Osteoblast (primary cell): Measurements from ENCODE around the gene MC1R. TPM values are rescaled to one million over a fixed set of nuclear protein-coding genes. Genes with fewer than 3 reads are reported as not detected.

Experiments used
- DNase-seq: peaks from one replicate; pipeline ENCODE4 v3.0.0; 2011; ENCODE audit warnings: low spot score, mixed read lengths; ENCODE audit not compliant: insufficient read length; ENCODE audit errors: missing footprints
- H2AFZ ChIP-seq: 2 replicates; pipeline ENCODE4 v1.6.0; 2011; ENCODE audit warnings: mild to moderate bottlenecking, low read length
- H3K27ac ChIP-seq: 2 replicates; pipeline ENCODE4 v1.5.1; 2011; ENCODE audit warnings: mild to moderate bottlenecking, low read depth, low read length, moderate library complexity
- H3K27me3 ChIP-seq: 2 replicates; pipeline ENCODE4 v1.6.0; 2012; ENCODE audit warnings: mild to moderate bottlenecking, control low read depth, inconsistent platforms, low read length, moderate library complexity; ENCODE audit not compliant: insufficient read depth
- H3K36me3 ChIP-seq: 2 replicates; pipeline ENCODE4 v1.5.1; 2011; ENCODE audit warnings: mild to moderate bottlenecking, low read length, control low read depth, moderate library complexity; ENCODE audit not compliant: insufficient read depth
- H3K4me1 ChIP-seq: 2 replicates; pipeline ENCODE4 v1.5.1; 2011; ENCODE audit warnings: mild to moderate bottlenecking, low read length, control low read depth, moderate library complexity; ENCODE audit not compliant: insufficient read depth
- H3K4me2 ChIP-seq: 2 replicates; pipeline ENCODE4 v1.6.0; 2011; ENCODE audit warnings: mild to moderate bottlenecking, low read length; ENCODE audit not compliant: insufficient read depth
- H3K4me3 ChIP-seq: fragments of 200-600 bp; sonication (generic); 3 replicates; pipeline ENCODE4 v1.5.1; 2012; ENCODE audit warnings: mild to moderate bottlenecking, low read length, inconsistent platforms; ENCODE audit not compliant: insufficient read depth
- H3K79me2 ChIP-seq: 2 replicates; pipeline ENCODE4 v1.6.0; 2012; ENCODE audit warnings: mild to moderate bottlenecking, low read length, control low read depth, inconsistent platforms; ENCODE audit not compliant: insufficient read depth
- H3K9me3 ChIP-seq: 2 replicates; pipeline ENCODE4 v1.5.1; 2011; ENCODE audit warnings: low read depth, low read length, control low read depth
- H4K20me1 ChIP-seq: 2 replicates; pipeline ENCODE4 v1.6.0; 2012; ENCODE audit warnings: mild to moderate bottlenecking, low read length, control low read depth; ENCODE audit not compliant: insufficient read depth
- CTCF ChIP-seq: IDR thresholded peaks from 2 replicates; pipeline ENCODE4 v1.5.1; 2011; ENCODE audit warnings: mild to moderate bottlenecking, low read depth, low read length, moderate library complexity; ENCODE audit errors: extremely low read depth
- total RNA-seq: library from RNA; depleted of rRNA; stranded (reverse); fragments of >200 nt; gene quantifications from 2 replicates; pipeline ENCODE4 v1.2.3, GENCODE V29; 2012

Gene MC1R
- total RNA-seq, 1 donor: 5.1 TPM

- no peak overlapping the region for H3K4me2 ChIP-seq
- no peaks in the 10 kb centered on the region for H3K27me3 ChIP-seq
- no peaks in the 10 kb centered on the region for H3K79me2 ChIP-seq
- peak; percentile 90 for TF ChIP-seq CTCF
- H3K4me1 ChIP-seq: peaks cover 3% of the 10 kb centered on the region
- H3K27ac ChIP-seq: peak overlapping the region; percentile 25
- peaks cover 60% of the 10 kb centered on the region for H3K36me3 ChIP-seq
- H2AFZ ChIP-seq: no peak overlapping the region
- peak; percentile 99 for DNase-seq
- H4K20me1 ChIP-seq: peaks cover 19% of the 10 kb centered on the region
- H3K4me3 ChIP-seq: no peak overlapping the region
- H3K9me3 ChIP-seq: no peaks in the 10 kb centered on the region
Observed at GRCh38 chr16:89909777-89910716, 8.6 kb upstream of the MC1R start.

GRCh38 chr16:89910717-89911354 lies 7.8 kb upstream of the MC1R start:
- no peak overlapping the region for H3K4me3 ChIP-seq
- H4K20me1 ChIP-seq: peaks cover 11% of the 10 kb centered on the region
- H3K9me3 ChIP-seq: no peaks in the 10 kb centered on the region
- no peak for TF ChIP-seq CTCF
- DNase-seq: peak; percentile 75
- no peaks in the 10 kb centered on the region for H3K79me2 ChIP-seq
- H3K27me3 ChIP-seq: no peaks in the 10 kb centered on the region
- no peak overlapping the region for H2AFZ ChIP-seq
- peaks cover 52% of the 10 kb centered on the region for H3K36me3 ChIP-seq
- peak overlapping the region; percentile 25 for H3K27ac ChIP-seq
- H3K4me1 ChIP-seq: peaks cover 3% of the 10 kb centered on the region
- H3K4me2 ChIP-seq: no peak overlapping the region

- DNase-seq: peak; percentile 60
- Histone ChIP-seq H3K9me3 (no peaks in the 10 kb centered on the region), H3K4me1 (peaks cover 3% of the 10 kb centered on the region), H2AFZ (no peak overlapping the region), H3K36me3 (peaks cover 47% of the 10 kb centered on the region), H4K20me1 (peaks cover 8% of the 10 kb centered on the region), H3K79me2 (no peaks in the 10 kb centered on the region), H3K4me2 (no peak overlapping the region), H3K27ac (no peak overlapping the region), H3K27me3 (no peaks in the 10 kb centered on the region), H3K4me3 (no peak overlapping the region)
- TF ChIP-seq CTCF: no peak
Observed at GRCh38 chr16:89911375-89911774, 7.3 kb upstream of the MC1R start.

GRCh38 chr16:89912143-89912542 lies 6.5 kb upstream of the MC1R start:
- Histone ChIP-seq H3K9me3 (no peaks in the 10 kb centered on the region), H2AFZ (no peak overlapping the region), H3K4me3 (no peak overlapping the region), H3K4me1 (peaks cover 3% of the 10 kb centered on the region), H3K4me2 (no peak overlapping the region), H3K79me2 (no peaks in the 10 kb centered on the region), H4K20me1 (peaks cover 8% of the 10 kb centered on the region), H3K27ac (no peak overlapping the region), H3K36me3 (peaks cover 40% of the 10 kb centered on the region), H3K27me3 (no peaks in the 10 kb centered on the region)
- peak; percentile 75 for DNase-seq
- TF ChIP-seq CTCF: no peak
